GM19238 (cell line): ENCODE measurements around the gene CA5A.

Experiments used
- DNase-seq: peaks from one replicate; pipeline ENCODE4 v3.0.0; 2011; ENCODE audit warnings: low spot score; ENCODE audit not compliant: insufficient read length

CA5A gene

GRCh38 chr16:87838643-87839541 is 97.4 kb downstream of the CA5A start:
- no peak for DNase-seq
